Epithelial cell of proximal tubule (primary cell): ENCODE results near the gene OR7G3. TPM values are rescaled to one million over a fixed set of nuclear protein-coding genes. Genes with fewer than 3 reads are reported as not detected.

Experiments used
- DNase-seq: peaks from one replicate; pipeline ENCODE4 v3.0.0-alpha.2; 2011; ENCODE audit warnings: low read depth
- H3K4me3 ChIP-seq: 2 replicates; pipeline ENCODE4 v1.5.1; 2011; ENCODE audit warnings: low read depth, mild to moderate bottlenecking, low read length
- total RNA-seq: library from RNA; depleted of rRNA; stranded (reverse); fragments of >200 nt; gene quantifications from 2 replicates; pipeline ENCODE4 v1.2.3, GENCODE V29; 2015
- TF ChIP-seq, protein P1 (sequence below): conservative IDR thresholded peaks from 2 replicates; pipeline ENCODE4 v1.5.1; 2012; ENCODE audit warnings: low read depth, mild to moderate bottlenecking, low read length

OR7G3 gene
- total RNA-seq, 1 donor from 2014 or later, result not detected

- TF ChIP-seq, protein P1, sequence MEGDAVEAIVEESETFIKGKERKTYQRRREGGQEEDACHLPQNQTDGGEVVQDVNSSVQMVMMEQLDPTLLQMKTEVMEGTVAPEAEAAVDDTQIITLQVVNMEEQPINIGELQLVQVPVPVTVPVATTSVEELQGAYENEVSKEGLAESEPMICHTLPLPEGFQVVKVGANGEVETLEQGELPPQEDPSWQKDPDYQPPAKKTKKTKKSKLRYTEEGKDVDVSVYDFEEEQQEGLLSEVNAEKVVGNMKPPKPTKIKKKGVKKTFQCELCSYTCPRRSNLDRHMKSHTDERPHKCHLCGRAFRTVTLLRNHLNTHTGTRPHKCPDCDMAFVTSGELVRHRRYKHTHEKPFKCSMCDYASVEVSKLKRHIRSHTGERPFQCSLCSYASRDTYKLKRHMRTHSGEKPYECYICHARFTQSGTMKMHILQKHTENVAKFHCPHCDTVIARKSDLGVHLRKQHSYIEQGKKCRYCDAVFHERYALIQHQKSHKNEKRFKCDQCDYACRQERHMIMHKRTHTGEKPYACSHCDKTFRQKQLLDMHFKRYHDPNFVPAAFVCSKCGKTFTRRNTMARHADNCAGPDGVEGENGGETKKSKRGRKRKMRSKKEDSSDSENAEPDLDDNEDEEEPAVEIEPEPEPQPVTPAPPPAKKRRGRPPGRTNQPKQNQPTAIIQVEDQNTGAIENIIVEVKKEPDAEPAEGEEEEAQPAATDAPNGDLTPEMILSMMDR, result no peak
- no peak for DNase-seq
- H3K4me3 ChIP-seq, result no peak within 1 kb of the TSS
Observed at GRCh38 chr19:9115307-9115813, 11.4 kb downstream of the OR7G3 start, which contains the start of gene OR7G1. Gene OR7G1 (minus strand): TSS chr19:9115763. CDS start chr19:9115763, 0 bp downstream.

- TF ChIP-seq, protein P1, result no peak
- no peak for DNase-seq
Observed at GRCh38 chr19:9109959-9110358, 16.8 kb downstream of the OR7G3 start.

GRCh38 chr19:9107375-9107774 lies 19.4 kb downstream of the OR7G3 start, which contains the start of gene OR7G2:
Gene OR7G2 (minus strand): TSS chr19:9107475. CDS start chr19:9103243, 4,232 bp downstream.
- no peak for DNase-seq
- TF ChIP-seq, protein P1, result no peak
- H3K4me3 ChIP-seq, result no peak within 1 kb of the TSS

More at GRCh38 chr19:9109959-9110358, 16.8 kb downstream of the OR7G3 start:
- H3K4me3 ChIP-seq, result no peak overlapping the region

DNA sequence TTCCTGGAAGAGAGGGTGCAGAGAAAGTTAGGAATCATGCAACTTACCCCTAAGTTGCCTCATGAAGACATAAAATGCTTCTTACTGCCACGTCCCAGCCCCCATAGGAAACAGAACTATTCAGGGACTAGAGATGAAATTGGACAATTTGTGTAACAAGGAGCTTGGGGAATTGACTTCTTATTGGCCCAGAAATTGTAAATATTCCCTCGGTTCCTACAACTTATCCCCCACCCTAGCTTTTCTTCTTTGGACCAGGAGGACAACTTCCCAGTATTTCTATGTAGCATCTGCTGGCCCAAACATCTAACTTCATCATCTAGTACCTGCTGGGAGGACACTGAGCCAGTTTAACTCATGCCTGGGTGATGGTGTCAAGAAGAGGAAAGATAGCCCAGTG lies 40.0 kb downstream of the OR7G3 start, which contains the start of gene OR1M1:
OR1M1 (plus strand) TSS at position 301 of the 400 bp plus-strand sequence. CDS start 6,184 bp downstream, outside the sequence.
- H3K4me3 ChIP-seq, result no peak within 1 kb of the TSS
- TF ChIP-seq, protein P1, result no peak
- no peak for DNase-seq

DNA sequence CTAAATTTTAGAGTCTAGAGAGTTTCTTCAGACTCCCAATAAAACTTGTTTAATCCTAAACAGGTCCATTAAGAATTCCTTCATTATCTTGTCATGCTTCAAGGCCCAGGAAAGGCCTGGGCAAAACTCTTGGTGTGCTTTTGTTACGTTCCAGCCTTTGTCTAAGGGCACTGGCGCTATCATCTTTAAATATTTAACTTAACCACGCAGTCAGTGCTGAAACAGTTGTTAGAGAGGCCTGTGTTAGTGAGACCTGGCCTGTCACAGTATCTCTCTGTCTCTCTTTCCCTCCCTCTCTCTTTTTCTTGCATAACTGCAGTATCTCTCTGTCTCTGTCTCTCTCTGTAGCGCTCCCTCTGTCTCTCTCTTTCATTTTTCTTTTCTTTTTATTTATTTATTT lies 48.1 kb downstream of the OR7G3 start:
- TF ChIP-seq, protein P1, result no peak
- H3K4me3 ChIP-seq, result no peak overlapping the region
- DNase-seq, result peak; percentile 50

DNA sequence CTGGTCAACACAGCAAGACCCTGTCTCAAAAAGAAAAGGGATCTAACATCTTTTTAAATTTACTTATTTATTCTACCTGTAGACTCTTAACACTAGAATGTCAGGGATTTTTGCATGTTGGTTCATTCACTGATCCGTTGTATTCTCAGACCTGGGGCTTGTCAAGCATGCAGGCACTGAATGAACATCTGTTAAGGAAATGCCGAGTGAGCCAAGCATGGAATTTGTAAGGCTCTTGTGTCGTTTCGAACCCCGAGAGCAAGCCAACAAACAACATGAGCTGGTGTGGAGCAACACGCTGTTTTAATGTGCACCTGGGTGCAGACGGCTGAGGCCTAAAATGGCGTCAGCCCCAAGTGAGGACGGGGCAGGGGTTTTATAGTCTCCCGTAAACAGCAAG lies 49.8 kb downstream of the OR7G3 start:
- TF ChIP-seq, protein P1, result no peak
- no peak overlapping the region for H3K4me3 ChIP-seq
- DNase-seq, result no peak

Other genes starting within 250 kb of the OR7G3 start
- under 0.01 and 0.14 TPM in 2 replicates for gene MUC16, start 116.5 kb downstream of the OR7G3 start, total RNA-seq
- not detected in 2 replicates for gene OR1M1, start 39.9 kb downstream of the OR7G3 start, total RNA-seq
- not detected in 2 replicates for gene OR7G2, start 19.5 kb downstream of the OR7G3 start, total RNA-seq
- not detected in 2 replicates for gene OR7G1, start 11.2 kb downstream of the OR7G3 start, total RNA-seq
- 11.9 and 15.7 TPM in 2 replicates for gene ZNF317, start 13.4 kb upstream of the OR7G3 start, total RNA-seq
- gene OR7D2, start 52.0 kb upstream of the OR7G3 start, total RNA-seq, result under 0.01 and 0.12 TPM in 2 replicates
- gene OR7D4, start 92.6 kb upstream of the OR7G3 start, total RNA-seq, result not detected in 2 replicates
- not detected in 2 replicates for gene OR7E24, start 124.0 kb upstream of the OR7G3 start, total RNA-seq
- 3.4 and 3.7 TPM in 2 replicates for gene ZNF699, start 182.9 kb upstream of the OR7G3 start, total RNA-seq
- 5.2 and 7.3 TPM in 2 replicates for gene ZNF559, start 197.2 kb upstream of the OR7G3 start, total RNA-seq
- 0.92 and 1.2 TPM in 2 replicates for gene ZNF177, start 236.1 kb upstream of the OR7G3 start, total RNA-seq